HEK293 (cell line): ENCODE measurements around the gene ZBTB24.

Source experiments
- CTCF ChIA-PET: fragments of 350-600 bp; formaldehyde crosslinking; extraction: SDS; loops from one replicate; lab custom pipeline; 2021; ENCODE audit warnings: antibody characterized with exemption; lab: Yijun Ruan, JAX
- POLR2A ChIA-PET: fragments of 300-600 bp; formaldehyde crosslinking; extraction: SDS; loops from one replicate; lab custom pipeline; 2020; ENCODE audit warnings: antibody characterized with exemption, inconsistent platforms; lab: Yijun Ruan, JAX
- H3K27ac ChIP-seq: fragments of 200-500 bp; sonication (Bioruptor generic); 2 replicates; pipeline ENCODE4 v1.5.1; 2014; ENCODE audit warnings: low read depth, low read length, control low read depth, inconsistent platforms; ENCODE audit errors: extremely low read depth
- H3K36me3 ChIP-seq, 2 experiments: fragments of 200-500 bp in 1 of 2; sonication (Bioruptor generic) in 1 of 2; 1 replicate in 1 of 2; 2 replicates in 1 of 2; pipeline ENCODE4 v1.5.1; 2014 to 2017; ENCODE audit warnings: inconsistent platforms in 2 of 2, low read length in 2 of 2; ENCODE audit not compliant: control insufficient read depth in 2 of 2, insufficient read depth in 1 of 2
- H3K4me1 ChIP-seq: fragments of 200-500 bp; sonication (Bioruptor generic); 2 replicates; pipeline ENCODE4 v1.5.1; 2014; ENCODE audit warnings: mild to moderate bottlenecking, low read length, inconsistent platforms; ENCODE audit not compliant: control insufficient read depth, insufficient read depth
- H3K4me3 ChIP-seq: 2 replicates; pipeline ENCODE4 v1.5.1; 2011; ENCODE audit warnings: low read depth, mild to moderate bottlenecking, control low read depth, low read length, moderate library complexity
- H3K9me3 ChIP-seq: fragments of 200-500 bp; sonication (Bioruptor generic); 2 replicates; pipeline ENCODE4 v1.5.1; 2014; ENCODE audit warnings: low read depth, low read length, inconsistent platforms; ENCODE audit not compliant: control insufficient read depth, insufficient read depth
- HOXD13 ChIP-seq: sonication (generic); formaldehyde crosslinking; IDR thresholded peaks from 2 replicates; pipeline ENCODE4 v1.8.0; 2022; ENCODE audit warnings: missing genetic modification reagents, borderline replicate concordance
- KLF8 ChIP-seq: fragments of 450-650 bp; formaldehyde crosslinking; IDR thresholded peaks from 2 replicates; pipeline ENCODE4 v1.5.1; 2016; ENCODE audit warnings: missing biosample characterization, missing genetic modification characterization
- PATZ1 ChIP-seq: fragments of 450-650 bp; formaldehyde crosslinking; IDR thresholded peaks from 2 replicates; pipeline ENCODE4 v1.5.1; 2016; ENCODE audit warnings: missing biosample characterization, missing genetic modification characterization
- ZBTB48 ChIP-seq: fragments of 450-650 bp; formaldehyde crosslinking; IDR thresholded peaks from 2 replicates; pipeline ENCODE4 v1.5.1; 2016; ENCODE audit warnings: missing biosample characterization, missing genetic modification characterization
- ZNF157 ChIP-seq: fragments of 450-650 bp; formaldehyde crosslinking; IDR thresholded peaks from 2 replicates; pipeline ENCODE4 v1.5.1; 2016; ENCODE audit warnings: missing biosample characterization, missing genetic modification characterization
- ZNF248 ChIP-seq: fragments of 450-650 bp; formaldehyde crosslinking; IDR thresholded peaks from 2 replicates; pipeline ENCODE4 v1.5.1; 2017; ENCODE audit warnings: missing biosample characterization, missing genetic modification characterization
- ZNF585B ChIP-seq: fragments of 450-650 bp; formaldehyde crosslinking; IDR thresholded peaks from 2 replicates; pipeline ENCODE4 v1.5.1; 2016; ENCODE audit warnings: missing biosample characterization, missing genetic modification characterization
- ZNF692 ChIP-seq: fragments of 450-650 bp; formaldehyde crosslinking; IDR thresholded peaks from 2 replicates; pipeline ENCODE4 v1.5.1; 2016; ENCODE audit warnings: missing biosample characterization, missing genetic modification characterization
- ZNF701 ChIP-seq: fragments of 450-650 bp; formaldehyde crosslinking; IDR thresholded peaks from 2 replicates; pipeline ENCODE4 v1.5.1; 2016; ENCODE audit warnings: missing biosample characterization, missing genetic modification characterization
- TF ChIP-seq, protein P1 (sequence below): fragments of 450-650 bp; formaldehyde crosslinking; IDR thresholded peaks from 2 replicates; pipeline ENCODE4 v1.5.1; 2017; ENCODE audit warnings: missing biosample characterization, missing genetic modification characterization
- TF ChIP-seq, protein P2 (sequence below): fragments of 450-650 bp; formaldehyde crosslinking; IDR thresholded peaks from 2 replicates; pipeline ENCODE4 v1.5.1; 2016; ENCODE audit warnings: missing biosample characterization, missing genetic modification characterization
- TF ChIP-seq, protein P3 (sequence below): fragments of 450-650 bp; formaldehyde crosslinking; IDR thresholded peaks from 2 replicates; pipeline ENCODE4 v1.5.1; 2016; ENCODE audit warnings: missing biosample characterization, missing genetic modification characterization

ZBTB24 gene

GRCh38 chr6:109436041-109436440, 47.0 kb downstream of the ZBTB24 start (continued):
- no peak for TF ChIP-seq ZNF248 (tag by site-specific recombination)

DNA sequence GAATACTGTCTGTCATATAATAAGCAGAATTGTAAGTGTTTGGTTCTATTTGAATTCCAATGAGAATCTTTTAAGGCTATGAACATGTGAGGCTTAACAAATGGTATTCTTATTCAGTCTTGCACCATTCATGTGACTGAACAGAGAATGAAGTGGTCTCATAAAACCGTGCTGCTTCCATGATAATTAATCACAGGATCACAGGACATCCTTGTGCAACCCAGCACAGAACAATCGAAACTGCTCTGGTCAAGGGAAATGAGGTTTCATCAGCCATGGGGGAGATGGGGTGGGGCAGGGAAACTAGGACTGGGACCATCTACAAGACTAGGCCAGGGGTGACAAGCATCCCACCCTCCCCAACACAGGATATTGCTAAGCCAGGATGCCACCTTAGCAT, 48.6 kb downstream of the ZBTB24 start:
- H3K27ac ChIP-seq = no peak overlapping the region
- peaks cover under 1% of the 10 kb centered on the region; the same call in 1 of the 2 replicates for H3K4me1 ChIP-seq
- ChIA-PET POLR2A (no interaction called here), CTCF (interaction anchor here (0.7 kb wide), 1 partner anchor 18 kb away, joined by 3 read pairs; no protein-coding TSS in a partner anchor)
- H3K36me3 ChIP-seq = no peaks in the 10 kb centered on the region
- TF ChIP-seq ZNF157 (no peak), ZNF701 (tag by site-specific recombination) (no peak)
- TF ChIP-seq, protein P1, sequence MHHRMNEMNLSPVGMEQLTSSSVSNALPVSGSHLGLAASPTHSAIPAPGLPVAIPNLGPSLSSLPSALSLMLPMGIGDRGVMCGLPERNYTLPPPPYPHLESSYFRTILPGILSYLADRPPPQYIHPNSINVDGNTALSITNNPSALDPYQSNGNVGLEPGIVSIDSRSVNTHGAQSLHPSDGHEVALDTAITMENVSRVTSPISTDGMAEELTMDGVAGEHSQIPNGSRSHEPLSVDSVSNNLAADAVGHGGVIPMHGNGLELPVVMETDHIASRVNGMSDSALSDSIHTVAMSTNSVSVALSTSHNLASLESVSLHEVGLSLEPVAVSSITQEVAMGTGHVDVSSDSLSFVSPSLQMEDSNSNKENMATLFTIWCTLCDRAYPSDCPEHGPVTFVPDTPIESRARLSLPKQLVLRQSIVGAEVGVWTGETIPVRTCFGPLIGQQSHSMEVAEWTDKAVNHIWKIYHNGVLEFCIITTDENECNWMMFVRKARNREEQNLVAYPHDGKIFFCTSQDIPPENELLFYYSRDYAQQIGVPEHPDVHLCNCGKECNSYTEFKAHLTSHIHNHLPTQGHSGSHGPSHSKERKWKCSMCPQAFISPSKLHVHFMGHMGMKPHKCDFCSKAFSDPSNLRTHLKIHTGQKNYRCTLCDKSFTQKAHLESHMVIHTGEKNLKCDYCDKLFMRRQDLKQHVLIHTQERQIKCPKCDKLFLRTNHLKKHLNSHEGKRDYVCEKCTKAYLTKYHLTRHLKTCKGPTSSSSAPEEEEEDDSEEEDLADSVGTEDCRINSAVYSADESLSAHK (tag by site-specific recombination) = peak; percentile 75
- no peaks in the 10 kb centered on the region for H3K9me3 ChIP-seq
- no peak overlapping the region for H3K4me3 ChIP-seq

- ChIA-PET POLR2A (no interaction called here), CTCF (interaction anchor here (0.6 to 2.1 kb wide), 5 partner anchors 12 to 435 kb away, joined by 3 to 5 read pairs (median 3); no protein-coding TSS in a partner anchor)
- Histone ChIP-seq H3K4me3 (no peak overlapping the region), H3K36me3 (no peaks in the 10 kb centered on the region), H3K4me1 (peaks cover 7% of the 10 kb centered on the region; the same call in 1 of the 2 replicates), H3K9me3 (no peaks in the 10 kb centered on the region), H3K27ac (no peak overlapping the region)
- TF ChIP-seq, protein P2, sequence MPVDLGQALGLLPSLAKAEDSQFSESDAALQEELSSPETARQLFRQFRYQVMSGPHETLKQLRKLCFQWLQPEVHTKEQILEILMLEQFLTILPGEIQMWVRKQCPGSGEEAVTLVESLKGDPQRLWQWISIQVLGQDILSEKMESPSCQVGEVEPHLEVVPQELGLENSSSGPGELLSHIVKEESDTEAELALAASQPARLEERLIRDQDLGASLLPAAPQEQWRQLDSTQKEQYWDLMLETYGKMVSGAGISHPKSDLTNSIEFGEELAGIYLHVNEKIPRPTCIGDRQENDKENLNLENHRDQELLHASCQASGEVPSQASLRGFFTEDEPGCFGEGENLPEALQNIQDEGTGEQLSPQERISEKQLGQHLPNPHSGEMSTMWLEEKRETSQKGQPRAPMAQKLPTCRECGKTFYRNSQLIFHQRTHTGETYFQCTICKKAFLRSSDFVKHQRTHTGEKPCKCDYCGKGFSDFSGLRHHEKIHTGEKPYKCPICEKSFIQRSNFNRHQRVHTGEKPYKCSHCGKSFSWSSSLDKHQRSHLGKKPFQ (tag by site-specific recombination) = peak; percentile 80
- 0 out of 2 replicates have a peak, but pooled peaks have one; percentile 23 for TF ChIP-seq ZBTB48
- no peak for TF ChIP-seq HOXD13
- 0 out of 2 replicates have a peak, but pooled peaks have one; percentile 12 for TF ChIP-seq PATZ1 (tag by site-specific recombination)
- peak; percentile 6; the same call in 1 of the 2 replicates for TF ChIP-seq KLF8 (tag by site-specific recombination)
- no peak for TF ChIP-seq ZNF585B (tag by site-specific recombination)
- TF ChIP-seq, protein P3, sequence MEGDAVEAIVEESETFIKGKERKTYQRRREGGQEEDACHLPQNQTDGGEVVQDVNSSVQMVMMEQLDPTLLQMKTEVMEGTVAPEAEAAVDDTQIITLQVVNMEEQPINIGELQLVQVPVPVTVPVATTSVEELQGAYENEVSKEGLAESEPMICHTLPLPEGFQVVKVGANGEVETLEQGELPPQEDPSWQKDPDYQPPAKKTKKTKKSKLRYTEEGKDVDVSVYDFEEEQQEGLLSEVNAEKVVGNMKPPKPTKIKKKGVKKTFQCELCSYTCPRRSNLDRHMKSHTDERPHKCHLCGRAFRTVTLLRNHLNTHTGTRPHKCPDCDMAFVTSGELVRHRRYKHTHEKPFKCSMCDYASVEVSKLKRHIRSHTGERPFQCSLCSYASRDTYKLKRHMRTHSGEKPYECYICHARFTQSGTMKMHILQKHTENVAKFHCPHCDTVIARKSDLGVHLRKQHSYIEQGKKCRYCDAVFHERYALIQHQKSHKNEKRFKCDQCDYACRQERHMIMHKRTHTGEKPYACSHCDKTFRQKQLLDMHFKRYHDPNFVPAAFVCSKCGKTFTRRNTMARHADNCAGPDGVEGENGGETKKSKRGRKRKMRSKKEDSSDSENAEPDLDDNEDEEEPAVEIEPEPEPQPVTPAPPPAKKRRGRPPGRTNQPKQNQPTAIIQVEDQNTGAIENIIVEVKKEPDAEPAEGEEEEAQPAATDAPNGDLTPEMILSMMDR (tag by site-specific recombination) = no peak
- 0 out of 2 replicates have a peak, but pooled peaks have one; percentile 10 for TF ChIP-seq ZNF692 (tag by site-specific recombination)
These were observed 53.5 kb downstream of the ZBTB24 start for GRCh38 chr6:109429496-109429895.
